ENCODE data around the gene CYP26C1.

DNA sequence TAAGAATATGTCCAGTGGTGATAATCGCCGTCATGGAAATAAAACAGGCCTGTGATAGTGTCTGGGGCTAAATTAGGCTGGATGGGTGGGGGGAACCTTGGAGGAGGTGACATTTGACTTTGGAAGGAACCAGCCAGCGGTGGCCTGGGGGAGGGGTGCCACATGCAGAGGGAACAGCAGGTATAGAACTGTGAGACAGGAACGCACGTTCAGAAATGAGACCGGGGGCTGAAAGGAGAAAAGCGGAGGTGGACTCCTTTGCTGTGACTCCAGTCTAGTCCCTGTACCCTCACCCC lies 10.5 kb downstream of the CYP26C1 start:
- TF ChIP-seq POLR2A (IDR thresholded peaks at IDR 0.05) (no peak), POLR2AphosphoS5 (IDR thresholded peaks at IDR 0.05) (no peak)
- TF ChIP-seq, protein P1, sequence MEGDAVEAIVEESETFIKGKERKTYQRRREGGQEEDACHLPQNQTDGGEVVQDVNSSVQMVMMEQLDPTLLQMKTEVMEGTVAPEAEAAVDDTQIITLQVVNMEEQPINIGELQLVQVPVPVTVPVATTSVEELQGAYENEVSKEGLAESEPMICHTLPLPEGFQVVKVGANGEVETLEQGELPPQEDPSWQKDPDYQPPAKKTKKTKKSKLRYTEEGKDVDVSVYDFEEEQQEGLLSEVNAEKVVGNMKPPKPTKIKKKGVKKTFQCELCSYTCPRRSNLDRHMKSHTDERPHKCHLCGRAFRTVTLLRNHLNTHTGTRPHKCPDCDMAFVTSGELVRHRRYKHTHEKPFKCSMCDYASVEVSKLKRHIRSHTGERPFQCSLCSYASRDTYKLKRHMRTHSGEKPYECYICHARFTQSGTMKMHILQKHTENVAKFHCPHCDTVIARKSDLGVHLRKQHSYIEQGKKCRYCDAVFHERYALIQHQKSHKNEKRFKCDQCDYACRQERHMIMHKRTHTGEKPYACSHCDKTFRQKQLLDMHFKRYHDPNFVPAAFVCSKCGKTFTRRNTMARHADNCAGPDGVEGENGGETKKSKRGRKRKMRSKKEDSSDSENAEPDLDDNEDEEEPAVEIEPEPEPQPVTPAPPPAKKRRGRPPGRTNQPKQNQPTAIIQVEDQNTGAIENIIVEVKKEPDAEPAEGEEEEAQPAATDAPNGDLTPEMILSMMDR (IDR thresholded peaks at IDR 0.05): no peak
